Vagina (tissue), 2 donors: Measurements from ENCODE around the gene DNAJC6. TPM values are rescaled to one million over a fixed set of nuclear protein-coding genes. Genes with fewer than 3 reads are reported as not detected.

ENCODE experiments used
- DNase-seq, 2 donors: peaks; one replicate each; pipeline ENCODE4 v3.0.0-alpha.2; 2017; ENCODE audit errors: extremely low spot score in 2 of 2
- H3K27ac ChIP-seq: fragments of 200-600 bp; sonication (generic); one replicate; pipeline ENCODE4 v1.5.1; 2019
- H3K27me3 ChIP-seq: fragments of 200-600 bp; sonication (generic); one replicate; pipeline ENCODE4 v1.5.1; 2019
- H3K36me3 ChIP-seq, 2 donors: fragments of 200-600 bp; sonication (generic); one replicate each; pipeline ENCODE4 v1.5.1; 2017 to 2019
- H3K4me1 ChIP-seq: fragments of 200-600 bp; sonication (generic); one replicate; pipeline ENCODE4 v1.5.1; 2019
- H3K4me3 ChIP-seq, 2 donors: fragments of 200-600 bp; sonication (generic); 1 replicate in 1 of 2; 2 replicates in 1 of 2; pipeline ENCODE4 v1.5.1; 2016 to 2019
- H3K9me3 ChIP-seq: fragments of 200-600 bp; sonication (generic); one replicate; pipeline ENCODE4 v1.5.1; 2019
- POLR2A ChIP-seq, 2 donors: fragments of 450-650 bp; IDR thresholded peaks; one replicate each; pipeline ENCODE4 v1.6.1; 2017; ENCODE audit warnings: antibody characterized with exemption in 2 of 2, mild to moderate bottlenecking in 2 of 2, moderate library complexity in 2 of 2
- POLR2AphosphoS5 ChIP-seq, 2 donors: sonication (generic); formaldehyde crosslinking; IDR thresholded peaks; one replicate each; pipeline ENCODE4 v1.9.0; 2017; ENCODE audit warnings: antibody characterized with exemption in 2 of 2, mild to moderate bottlenecking in 2 of 2, low read depth in 1 of 2; ENCODE audit not compliant: insufficient read depth in 1 of 2
- intact Hi-C: fragments of 100-400 bp; cut with DNase I; formaldehyde crosslinking; loops from one replicate; pipeline ENCODE4 v1.15.1; 2023
- total RNA-seq: library from RNA; depleted of rRNA; stranded (reverse); fragments of >200 nt; gene quantifications from one replicate; pipeline ENCODE4 v1.2.3, GENCODE V29; 2016
- TF ChIP-seq, protein P1 (sequence below), 3 experiments: fragments of 450-650 bp in 2 of 3; fragments of 200-600 bp in 1 of 3; sonication (generic) in 1 of 3; IDR thresholded peaks; one replicate each; pipeline ENCODE4 v1.5.1; 2017 to 2019; ENCODE audit warnings: antibody characterized with exemption in 3 of 3, mild to moderate bottlenecking in 2 of 3, moderate library complexity in 2 of 3

Gene DNAJC6
- total RNA-seq, 1 donor from 2014 or later: 5.6 TPM

- no peak for DNase-seq
- intact Hi-C loops: no loop called here
- no peak overlapping the region for H3K4me3 ChIP-seq
- H3K36me3 ChIP-seq: no peaks in the 10 kb centered on the region
- no peak overlapping the region for H3K27ac ChIP-seq
- TF ChIP-seq, protein P1, sequence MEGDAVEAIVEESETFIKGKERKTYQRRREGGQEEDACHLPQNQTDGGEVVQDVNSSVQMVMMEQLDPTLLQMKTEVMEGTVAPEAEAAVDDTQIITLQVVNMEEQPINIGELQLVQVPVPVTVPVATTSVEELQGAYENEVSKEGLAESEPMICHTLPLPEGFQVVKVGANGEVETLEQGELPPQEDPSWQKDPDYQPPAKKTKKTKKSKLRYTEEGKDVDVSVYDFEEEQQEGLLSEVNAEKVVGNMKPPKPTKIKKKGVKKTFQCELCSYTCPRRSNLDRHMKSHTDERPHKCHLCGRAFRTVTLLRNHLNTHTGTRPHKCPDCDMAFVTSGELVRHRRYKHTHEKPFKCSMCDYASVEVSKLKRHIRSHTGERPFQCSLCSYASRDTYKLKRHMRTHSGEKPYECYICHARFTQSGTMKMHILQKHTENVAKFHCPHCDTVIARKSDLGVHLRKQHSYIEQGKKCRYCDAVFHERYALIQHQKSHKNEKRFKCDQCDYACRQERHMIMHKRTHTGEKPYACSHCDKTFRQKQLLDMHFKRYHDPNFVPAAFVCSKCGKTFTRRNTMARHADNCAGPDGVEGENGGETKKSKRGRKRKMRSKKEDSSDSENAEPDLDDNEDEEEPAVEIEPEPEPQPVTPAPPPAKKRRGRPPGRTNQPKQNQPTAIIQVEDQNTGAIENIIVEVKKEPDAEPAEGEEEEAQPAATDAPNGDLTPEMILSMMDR (IDR thresholded peaks at IDR 0.05): no peak
- no peak for TF ChIP-seq POLR2A (IDR thresholded peaks at IDR 0.05)
- TF ChIP-seq POLR2AphosphoS5 (IDR thresholded peaks at IDR 0.05; ENCODE audit: insufficient read depth in 1 of 2, low read depth in 1 of 2): no peak
- no peaks in the 10 kb centered on the region for H3K4me1 ChIP-seq
- no peaks in the 10 kb centered on the region for H3K27me3 ChIP-seq
- no peaks in the 10 kb centered on the region for H3K9me3 ChIP-seq
These were observed 16.3 kb upstream of the DNAJC6 start for GRCh38 chr1:65292861-65293593.

- H3K4me3 ChIP-seq: no peak overlapping the region
- no peak for DNase-seq
- H3K4me1 ChIP-seq: no peaks in the 10 kb centered on the region
- H3K27me3 ChIP-seq: no peaks in the 10 kb centered on the region
- H3K36me3 ChIP-seq: no peaks in the 10 kb centered on the region
- TF ChIP-seq POLR2AphosphoS5 (IDR thresholded peaks at IDR 0.05; ENCODE audit: insufficient read depth in 1 of 2, low read depth in 1 of 2): no peak
- TF ChIP-seq POLR2A (IDR thresholded peaks at IDR 0.05): no peak
- TF ChIP-seq, protein P1 (IDR thresholded peaks at IDR 0.05): no peak
- no peak overlapping the region for H3K27ac ChIP-seq
- intact Hi-C loops: no loop called here
- H3K9me3 ChIP-seq: no peaks in the 10 kb centered on the region
These were observed 11.6 kb upstream of the DNAJC6 start for GRCh38 chr1:65297706-65298105.

DNA sequence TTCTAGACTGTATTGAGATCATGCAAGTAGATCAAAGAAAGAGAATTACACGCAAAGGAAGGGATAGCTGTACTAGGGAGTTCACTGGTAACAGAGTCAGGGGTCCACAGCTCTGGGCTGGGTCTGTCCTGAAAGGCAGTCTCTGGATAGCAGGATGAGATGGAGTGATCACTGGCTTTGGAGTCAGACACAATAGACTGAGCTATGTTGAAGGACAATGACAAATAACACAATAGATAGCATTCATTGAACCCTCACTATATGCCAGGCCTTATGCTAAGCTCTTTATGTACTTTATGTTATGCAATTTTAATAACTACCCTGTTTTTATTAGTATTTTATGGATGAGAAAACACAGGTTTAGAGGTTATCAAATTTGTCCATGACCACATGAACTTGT, 10.0 kb upstream of the DNAJC6 start:
- no peak overlapping the region for H3K4me3 ChIP-seq
- no peak for DNase-seq
- H3K9me3 ChIP-seq: no peaks in the 10 kb centered on the region
- no peaks in the 10 kb centered on the region for H3K4me1 ChIP-seq
- intact Hi-C loops: no loop called here
- no peaks in the 10 kb centered on the region for H3K36me3 ChIP-seq
- no peaks in the 10 kb centered on the region for H3K27me3 ChIP-seq
- TF ChIP-seq POLR2AphosphoS5 (IDR thresholded peaks at IDR 0.05; ENCODE audit: insufficient read depth in 1 of 2, low read depth in 1 of 2): no peak
- H3K27ac ChIP-seq: no peak overlapping the region

DNA sequence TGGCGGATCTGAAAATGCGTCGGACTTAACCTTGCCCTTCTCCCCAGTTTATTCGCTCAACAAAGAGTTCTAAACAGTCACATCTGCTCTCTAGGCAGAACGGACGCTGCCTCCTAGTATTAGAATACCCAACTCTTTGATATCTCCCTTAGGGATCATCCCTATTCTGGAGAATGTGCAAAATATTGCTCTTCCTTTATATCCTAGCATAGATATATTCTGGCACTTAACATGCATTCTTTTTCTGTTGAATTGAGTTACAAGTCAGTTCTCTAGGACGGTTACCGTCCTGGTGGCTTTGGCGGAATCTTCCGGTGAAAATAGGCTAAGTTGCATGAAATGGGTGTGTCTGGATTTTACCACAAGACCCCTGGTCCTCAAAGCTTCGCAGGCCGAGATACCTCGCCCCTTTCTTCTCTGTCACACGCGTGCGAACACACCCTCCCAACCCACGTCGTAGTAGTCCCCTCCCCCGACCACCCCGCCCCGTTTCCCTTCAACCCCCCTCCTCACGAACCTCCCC, 501 bp upstream of the DNAJC6 start:
- Histone ChIP-seq H3K36me3 (no peaks in the 10 kb centered on the region), H3K27me3 (no peaks in the 10 kb centered on the region), H3K4me3 (peak overlapping the region; percentile 16 to 31), H3K4me1 (peaks cover 18% of the 10 kb centered on the region), H3K27ac (no peak overlapping the region), H3K9me3 (no peaks in the 10 kb centered on the region)
- intact Hi-C loops: no loop called here
- no peak for DNase-seq
- no peak for TF ChIP-seq POLR2AphosphoS5 (IDR thresholded peaks at IDR 0.05; ENCODE audit: insufficient read depth in 1 of 2, low read depth in 1 of 2)
- TF ChIP-seq POLR2A (IDR thresholded peaks at IDR 0.05): no peak
- TF ChIP-seq, protein P1 (IDR thresholded peaks at IDR 0.05): no peak

DNA sequence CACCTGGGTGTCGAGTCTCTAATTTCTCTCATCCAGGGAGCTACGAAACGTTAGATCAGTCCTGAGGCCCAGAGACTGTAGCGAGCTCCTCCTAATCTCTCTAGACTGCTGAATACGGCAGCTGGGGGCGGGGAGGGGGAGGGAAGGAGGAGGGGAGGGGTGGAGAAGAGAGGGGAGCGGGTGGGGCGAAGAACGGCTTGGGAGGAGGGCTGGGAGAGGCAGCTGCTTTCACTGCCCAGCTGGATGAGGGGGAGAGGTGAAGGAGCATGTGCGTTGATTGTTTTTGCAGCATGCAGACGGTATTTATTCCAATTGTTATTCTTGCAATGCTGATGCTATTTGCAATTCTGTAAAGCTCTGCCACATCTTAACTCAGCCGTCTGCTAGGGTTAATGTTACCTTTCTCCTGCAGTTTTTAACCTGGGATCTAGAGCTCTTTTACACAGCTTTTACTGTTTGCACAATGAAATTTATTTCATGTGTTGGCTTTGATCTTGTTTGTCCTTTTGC, 790 bp downstream of the DNAJC6 start:
- H3K4me3 ChIP-seq: peak overlapping the region; percentile 16 to 31
- H3K36me3 ChIP-seq: no peaks in the 10 kb centered on the region
- H3K4me1 ChIP-seq: peaks cover 18% of the 10 kb centered on the region
- no peak for TF ChIP-seq POLR2A (IDR thresholded peaks at IDR 0.05)
- no peak for TF ChIP-seq POLR2AphosphoS5 (IDR thresholded peaks at IDR 0.05; ENCODE audit: insufficient read depth in 1 of 2, low read depth in 1 of 2)
- TF ChIP-seq, protein P1 (IDR thresholded peaks at IDR 0.05): no peak
- no peak for DNase-seq
- no peaks in the 10 kb centered on the region for H3K27me3 ChIP-seq
- H3K27ac ChIP-seq: no peak overlapping the region
- intact Hi-C loops: no loop called here
- H3K9me3 ChIP-seq: no peaks in the 10 kb centered on the region
